Activated CD4-positive, CD25-positive, alpha-beta regulatory T cell treated with anti-CD3 and anti-CD28 coated beads, Interleukin-2, amount 50 U/mL, for 72 hours (primary cell): ENCODE data around the gene RAB40AL.

Source experiments
- DNase-seq: peaks from one replicate; pipeline ENCODE4 v3.0.0; 2021

The RAB40AL gene

DNA sequence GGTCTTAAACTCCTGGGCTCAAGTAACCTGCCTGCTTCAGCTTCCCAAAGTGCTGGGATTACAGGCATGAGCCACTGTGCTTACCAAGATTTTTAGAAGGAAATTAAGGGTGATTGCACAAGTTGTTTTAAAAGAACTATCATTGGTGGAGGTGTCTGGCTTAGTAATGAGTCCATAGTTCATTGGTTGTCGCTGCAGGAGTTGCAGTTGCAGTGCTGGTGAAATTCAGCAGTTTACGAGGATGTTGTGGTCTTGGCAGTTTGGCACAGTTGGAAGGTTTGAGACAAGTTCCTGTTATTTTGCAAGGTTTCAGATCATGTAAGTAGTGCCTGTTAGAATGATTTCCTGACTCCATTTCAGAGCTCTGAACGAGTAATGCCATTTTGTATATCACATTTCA, 48.1 kb downstream of the RAB40AL start:
- DNase-seq: no peak
